ENCODE results near the gene NUDT1.

The NUDT1 gene

GRCh38 chr7:2223321-2223720 is 18.7 kb upstream of the NUDT1 start:
- DNase-seq (ENCODE audit: low read depth in 2 of 3, low spot score in 2 of 3), result no peak

- no peak for DNase-seq (ENCODE audit: low read depth in 2 of 3, low spot score in 2 of 3)
Measured at GRCh38 chr7:2224491-2224928, 17.5 kb upstream of the NUDT1 start.

- no peak for DNase-seq (ENCODE audit: low read depth in 2 of 3, low spot score in 2 of 3)
Measured at GRCh38 chr7:2224934-2225333, 17.1 kb upstream of the NUDT1 start.

- DNase-seq (ENCODE audit: low read depth in 2 of 3, low spot score in 2 of 3), result no peak
Measured at GRCh38 chr7:2225336-2225735, 16.7 kb upstream of the NUDT1 start.

DNA sequence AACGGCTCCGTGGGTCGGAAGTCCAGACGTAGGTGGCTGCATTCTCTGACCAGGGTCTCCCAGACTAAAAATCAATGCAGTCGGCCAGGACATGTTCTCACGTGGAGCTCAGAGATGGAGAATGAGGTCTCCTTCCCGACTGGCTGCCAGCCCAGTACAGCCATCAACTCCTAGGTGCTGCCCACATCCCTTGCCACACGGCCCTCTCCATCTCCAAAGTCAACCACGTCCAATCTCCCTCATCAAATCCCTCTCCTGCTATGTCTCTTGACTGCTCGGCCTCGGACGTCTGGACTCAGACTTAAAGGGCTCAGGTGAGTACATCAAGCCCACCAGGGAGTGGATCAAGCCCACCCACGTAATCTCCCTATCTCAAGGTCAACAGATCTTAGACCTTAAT is 16.2 kb upstream of the NUDT1 start:
- no peak for DNase-seq (ENCODE audit: low read depth in 2 of 3, low spot score in 2 of 3)

GRCh38 chr7:2227699-2228098 is 14.3 kb upstream of the NUDT1 start:
- no peak for DNase-seq (ENCODE audit: low read depth in 2 of 3, low spot score in 2 of 3)

- DNase-seq (ENCODE audit: low read depth in 2 of 3, low spot score in 2 of 3), result no peak
Measured at GRCh38 chr7:2228921-2229320, 13.1 kb upstream of the NUDT1 start.

DNA sequence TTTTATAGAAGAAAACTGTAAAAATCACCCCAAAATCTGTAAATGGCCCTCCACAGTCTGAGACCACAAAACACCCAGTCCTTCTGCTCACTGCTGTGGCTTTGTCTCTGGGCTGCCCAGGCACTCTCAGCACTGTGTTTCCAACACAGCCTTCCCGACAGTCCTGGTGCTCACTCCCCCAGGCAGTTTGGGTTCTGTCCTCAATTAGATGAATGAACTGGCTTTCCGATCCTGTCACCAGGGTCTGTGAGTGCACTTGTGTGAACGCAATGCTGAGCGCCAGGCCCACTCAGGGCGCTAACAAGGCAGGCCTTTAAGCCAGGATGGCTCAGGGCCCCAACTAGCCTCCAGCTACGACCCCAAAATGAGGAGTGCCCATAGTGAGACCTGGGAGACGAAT is 12.6 kb upstream of the NUDT1 start:
- DNase-seq (ENCODE audit: low read depth in 2 of 3, low spot score in 2 of 3), result no peak

DNA sequence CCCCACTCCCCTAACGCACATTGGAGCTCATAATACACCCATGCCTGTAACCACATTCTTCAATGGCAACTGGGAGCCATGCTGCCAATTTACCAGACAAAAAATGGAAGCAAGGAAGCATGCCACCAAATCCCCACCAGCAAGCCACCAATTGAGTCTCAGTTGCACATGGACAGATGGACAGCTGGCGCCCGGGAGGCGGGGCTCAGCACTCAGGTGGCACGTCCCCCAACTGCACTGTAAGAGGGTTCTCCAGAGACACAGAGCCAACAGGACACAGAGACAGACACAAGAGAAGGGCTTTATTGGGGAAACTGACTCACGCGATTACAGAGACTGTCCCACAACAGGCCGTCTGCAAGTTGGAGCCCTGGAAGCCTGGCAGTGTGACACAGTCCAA is 11.8 kb upstream of the NUDT1 start:
- DNase-seq (ENCODE audit: low read depth in 2 of 3, low spot score in 2 of 3), result no peak

GRCh38 chr7:2230882-2231281 is 11.1 kb upstream of the NUDT1 start:
- no peak for DNase-seq (ENCODE audit: low read depth in 2 of 3, low spot score in 2 of 3)

- DNase-seq (ENCODE audit: low read depth in 2 of 3, low spot score in 2 of 3), result no peak
Measured at GRCh38 chr7:2231992-2232765, 9.8 kb upstream of the NUDT1 start.

- DNase-seq (ENCODE audit: low read depth in 2 of 3, low spot score in 2 of 3), result peak; percentile 70 to 83 (median 75)
Measured at GRCh38 chr7:2232766-2233520, 9.1 kb upstream of the NUDT1 start, which contains the start of gene MAD1L1. MAD1L1 (minus strand) TSS chr7:2232945; CDS start chr7:2230133, 2,812 bp downstream.

DNA sequence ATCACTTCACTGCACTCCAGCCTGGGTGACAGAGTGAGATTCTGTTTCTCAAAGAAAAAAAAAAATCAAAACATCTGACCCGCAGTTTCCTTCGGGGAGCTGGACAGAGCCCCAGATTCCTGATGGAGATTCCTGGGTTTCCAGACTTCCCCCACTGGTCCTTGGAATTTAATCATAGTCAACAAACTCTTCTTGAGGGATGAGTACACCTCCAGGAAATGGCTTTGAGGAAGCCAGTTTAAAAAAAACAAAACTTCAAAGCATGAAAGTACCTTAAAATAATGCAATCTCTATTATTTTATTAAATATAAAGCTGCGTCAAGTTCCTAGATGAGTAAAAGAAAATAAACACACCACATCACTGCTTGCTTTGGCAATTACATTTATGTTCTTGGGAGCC is 8.1 kb upstream of the NUDT1 start:
- no peak for DNase-seq (ENCODE audit: low read depth in 2 of 3, low spot score in 2 of 3)

DNA sequence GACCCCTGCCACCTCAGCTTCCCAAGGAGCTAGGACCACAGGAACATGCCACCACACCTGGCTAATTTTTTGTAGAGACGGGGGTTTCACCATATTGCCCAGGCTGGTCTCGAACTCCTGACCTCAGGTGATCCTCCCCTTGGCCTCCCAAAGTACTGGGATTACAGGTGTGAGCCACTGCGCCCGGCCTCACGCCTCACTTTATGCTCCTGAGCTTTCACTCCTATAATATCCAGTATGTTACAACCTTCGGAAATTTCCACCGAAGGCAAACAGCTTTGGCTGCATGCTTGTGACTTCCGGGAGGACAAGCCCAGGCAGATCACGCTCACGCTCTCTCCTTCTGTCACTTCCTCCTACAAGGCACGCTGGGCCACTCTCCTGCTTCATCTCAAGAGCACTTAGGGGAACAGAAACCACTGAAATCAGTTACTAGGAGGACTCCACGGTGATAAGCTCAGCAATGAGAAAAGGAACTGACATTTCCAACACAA is 4.9 kb upstream of the NUDT1 start:
- no peak for DNase-seq (ENCODE audit: low read depth in 2 of 3, low spot score in 2 of 3)

DNA sequence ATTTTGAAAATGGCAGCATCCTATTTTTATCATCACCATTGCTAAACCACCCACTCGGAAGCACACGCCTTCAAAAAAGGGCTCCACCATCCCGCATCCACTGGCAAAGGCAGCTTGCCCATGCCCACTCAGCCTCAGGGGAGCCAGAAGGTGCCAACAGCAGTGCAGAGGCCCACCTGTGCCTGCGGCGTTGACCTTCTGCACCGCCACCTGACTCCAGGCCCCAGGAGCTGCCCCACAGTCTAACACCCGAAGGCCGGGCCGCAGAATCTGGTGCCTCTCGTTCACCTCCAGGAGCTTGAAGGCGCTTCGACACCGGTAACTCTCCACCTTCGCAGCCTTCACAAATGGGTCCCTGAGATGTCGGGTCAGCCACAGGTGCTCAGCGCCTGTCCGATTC is 2.8 kb upstream of the NUDT1 start:
- no peak for DNase-seq (ENCODE audit: low read depth in 2 of 3, low spot score in 2 of 3)

DNA sequence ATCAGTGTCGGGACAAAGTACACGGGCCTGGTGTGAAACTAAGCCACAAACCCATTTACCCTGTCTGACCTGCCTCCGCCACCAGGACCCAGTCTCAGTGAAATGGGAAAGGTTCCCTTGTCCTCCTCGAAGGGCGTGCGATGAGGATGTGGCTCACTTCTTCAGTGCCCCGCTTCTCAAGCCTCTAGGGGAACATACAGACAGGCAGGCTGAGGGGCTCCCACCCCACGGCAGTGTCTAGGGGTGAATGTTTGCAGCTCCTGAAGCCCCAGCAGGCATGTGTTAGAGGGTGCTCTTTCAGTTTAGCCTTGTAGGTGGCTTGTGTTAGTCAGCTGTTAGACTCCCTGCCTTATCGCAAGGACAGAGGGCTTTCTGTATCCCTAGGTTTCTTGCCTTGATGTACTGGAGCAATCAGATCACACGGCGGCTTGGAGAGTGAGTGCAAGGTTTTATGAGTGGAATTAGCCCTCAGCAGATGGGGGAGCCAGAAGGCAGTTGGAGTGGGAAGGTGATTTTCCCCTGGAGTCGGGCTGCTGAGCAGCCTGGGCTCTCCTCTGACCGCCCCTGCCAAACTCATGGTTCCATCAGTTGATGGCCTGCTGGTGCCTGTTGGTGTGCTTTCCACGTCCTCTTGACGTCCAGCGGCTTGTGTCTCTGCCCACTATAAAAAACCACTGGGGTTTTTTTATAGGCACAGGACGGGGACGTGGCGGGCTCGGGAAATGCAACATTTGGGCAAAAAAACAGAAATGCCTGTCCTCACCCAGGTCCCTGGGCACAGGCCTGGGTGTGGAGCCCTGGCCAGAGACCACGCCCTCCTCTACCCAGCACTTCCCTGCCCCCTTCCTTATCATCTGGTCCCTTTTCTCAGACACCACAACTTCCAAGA is 759 bp downstream of the NUDT1 start:
- peak in 2 of 3 experiments; percentile 14 to 31 for DNase-seq (ENCODE audit: low read depth in 2 of 3, low spot score in 2 of 3)

DNA sequence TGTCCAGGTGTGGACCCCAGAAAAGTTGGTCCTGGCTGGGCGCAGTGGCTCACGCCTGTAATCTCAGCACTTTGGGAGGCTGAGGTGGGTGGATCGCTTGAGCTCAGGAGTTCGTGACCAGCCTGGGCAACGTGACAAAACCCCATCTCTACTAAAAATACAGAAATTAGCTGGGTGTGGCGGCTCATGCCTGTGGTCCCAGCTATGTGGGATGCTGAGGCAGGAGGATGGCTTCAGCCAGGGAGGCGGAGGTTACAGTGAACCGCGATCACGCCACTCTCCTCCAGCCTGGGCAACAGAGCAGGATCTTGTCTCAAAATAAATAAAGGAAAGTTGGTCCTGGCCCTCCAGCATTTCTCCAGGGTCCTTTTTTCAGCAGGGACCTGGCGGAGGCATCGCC is 1.4 kb downstream of the NUDT1 start:
- DNase-seq (ENCODE audit: low read depth in 2 of 3, low spot score in 2 of 3), result no peak

- DNase-seq (ENCODE audit: low read depth in 2 of 3, low spot score in 2 of 3), result no peak
Measured at GRCh38 chr7:2244404-2244995, 2.5 kb downstream of the NUDT1 start.

GRCh38 chr7:2245883-2246675 is 4.1 kb downstream of the NUDT1 start:
- no peak for DNase-seq (ENCODE audit: low read depth in 2 of 3, low spot score in 2 of 3)
